ENCODE results near the gene SIDT1.

The SIDT1 gene

GRCh38 chr3:113532698-113533533, 561 bp downstream of the SIDT1 start:
- Mint-ChIP-seq H3K4me1 (peaks cover 54% of the 10 kb centered on the region), H3K27me3 (no peaks in the 10 kb centered on the region), H3K27ac (peak overlapping the region; percentile 95), H3K36me3 (ENCODE audit: low read depth) (peaks cover 19% of the 10 kb centered on the region), H3K4me3 (peak overlapping the region; percentile 97), H3K9me3 (no peaks in the 10 kb centered on the region)
- ATAC-seq (peak; percentile 61), DNase-seq (peak; percentile 59)

GRCh38 chr3:113533534-113533892, 1.2 kb downstream of the SIDT1 start:
- Mint-ChIP-seq H3K27ac (peak overlapping the region; percentile 94), H3K9me3 (no peaks in the 10 kb centered on the region), H3K27me3 (no peaks in the 10 kb centered on the region), H3K4me1 (peaks cover 58% of the 10 kb centered on the region), H3K36me3 (ENCODE audit: low read depth) (peaks cover 20% of the 10 kb centered on the region), H3K4me3 (peak overlapping the region; percentile 97)
- DNase-seq (peak; percentile 29), ATAC-seq (peak; percentile 37)

DNA sequence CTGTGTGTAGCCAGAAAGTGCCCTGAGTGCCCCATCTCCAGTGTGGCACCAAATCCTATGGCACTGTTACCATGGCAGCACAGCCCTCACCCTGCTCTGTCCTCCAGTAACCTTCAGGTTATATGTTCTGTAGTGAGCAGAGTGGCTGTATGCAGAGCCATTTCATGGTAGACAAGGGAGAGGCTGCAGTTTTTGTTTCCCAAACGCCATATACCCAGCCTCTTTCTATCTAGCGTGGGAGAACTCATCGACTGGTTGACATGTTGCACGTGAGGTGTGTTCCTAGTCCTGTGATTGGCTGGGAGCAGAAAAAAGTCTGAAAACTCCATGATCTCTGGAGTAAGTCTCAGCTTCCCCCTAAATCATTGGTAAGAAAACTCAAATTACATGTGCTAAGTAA, 2.0 kb downstream of the SIDT1 start:
- ATAC-seq (peak; percentile 22), DNase-seq (peak; percentile 14)
- Mint-ChIP-seq H3K27ac (peak overlapping the region; percentile 94), H3K9me3 (no peaks in the 10 kb centered on the region), H3K4me3 (peak overlapping the region; percentile 97), H3K36me3 (ENCODE audit: low read depth) (peaks cover 20% of the 10 kb centered on the region), H3K27me3 (no peaks in the 10 kb centered on the region), H3K4me1 (peaks cover 58% of the 10 kb centered on the region)

GRCh38 chr3:113535898-113536297, 3.5 kb downstream of the SIDT1 start:
- no peaks in the 10 kb centered on the region for H3K9me3 Mint-ChIP-seq
- peaks cover 55% of the 10 kb centered on the region for H3K4me1 Mint-ChIP-seq
- no peak overlapping the region for H3K27ac Mint-ChIP-seq
- no peaks in the 10 kb centered on the region for H3K27me3 Mint-ChIP-seq
- no peak overlapping the region for H3K4me3 Mint-ChIP-seq
- no peak for DNase-seq
- H3K36me3 Mint-ChIP-seq (ENCODE audit: low read depth): peaks cover 23% of the 10 kb centered on the region
- ATAC-seq: no peak

- no peak for DNase-seq
- peaks cover 49% of the 10 kb centered on the region for H3K4me1 Mint-ChIP-seq
- H3K36me3 Mint-ChIP-seq (ENCODE audit: low read depth): peaks cover 24% of the 10 kb centered on the region
- H3K9me3 Mint-ChIP-seq: no peaks in the 10 kb centered on the region
- no peak for ATAC-seq
- no peak overlapping the region for H3K4me3 Mint-ChIP-seq
- no peak overlapping the region for H3K27ac Mint-ChIP-seq
- no peaks in the 10 kb centered on the region for H3K27me3 Mint-ChIP-seq
Measured at GRCh38 chr3:113536627-113537101, 4.3 kb downstream of the SIDT1 start.

DNA sequence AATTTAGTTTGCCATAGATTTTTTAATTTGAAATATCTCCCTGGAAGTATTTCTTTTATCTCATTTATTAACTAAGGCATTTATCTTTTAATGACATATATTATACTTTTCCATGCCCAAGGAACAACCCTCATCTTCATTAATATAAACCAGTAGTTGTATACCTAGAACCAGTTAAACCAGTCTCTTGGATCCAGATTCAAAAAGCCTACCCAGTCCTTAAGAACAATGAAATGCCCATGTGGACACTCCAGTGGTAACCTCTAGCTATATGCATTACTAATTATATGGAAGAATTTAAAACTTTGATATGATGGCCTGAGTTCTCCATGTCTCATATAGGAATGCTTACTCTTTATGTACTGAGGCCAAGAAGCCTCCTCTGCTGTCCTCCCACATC, 4.8 kb downstream of the SIDT1 start:
- Mint-ChIP-seq H3K36me3 (ENCODE audit: low read depth) (peaks cover 28% of the 10 kb centered on the region), H3K4me1 (peaks cover 44% of the 10 kb centered on the region), H3K9me3 (no peaks in the 10 kb centered on the region), H3K27me3 (no peaks in the 10 kb centered on the region), H3K4me3 (no peak overlapping the region), H3K27ac (no peak overlapping the region)
- ATAC-seq: no peak
- no peak for DNase-seq

DNA sequence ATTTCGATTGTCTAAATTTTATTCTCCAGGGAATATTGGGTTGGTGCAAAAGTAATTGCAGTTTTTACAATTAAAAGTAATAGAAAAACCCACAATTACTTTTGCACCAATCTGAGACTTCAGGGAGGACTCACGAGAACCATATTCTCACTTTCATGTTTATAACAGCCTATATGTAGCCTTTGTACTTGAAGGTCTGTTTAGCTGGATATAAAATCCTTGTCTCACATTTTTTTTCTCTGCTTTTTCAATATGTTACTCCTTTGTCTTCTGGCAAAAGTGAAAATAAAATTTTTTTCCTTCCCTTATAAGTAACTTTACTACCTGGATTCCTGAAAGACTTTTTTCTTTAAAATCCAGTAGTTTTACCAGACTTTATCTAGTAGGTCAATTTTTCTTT, 9.2 kb downstream of the SIDT1 start:
- no peak overlapping the region for H3K27ac Mint-ChIP-seq
- ATAC-seq (no peak), DNase-seq (no peak)
- H3K9me3 Mint-ChIP-seq: peaks cover 6% of the 10 kb centered on the region
- peaks cover 30% of the 10 kb centered on the region for H3K4me1 Mint-ChIP-seq
- H3K27me3 Mint-ChIP-seq: no peaks in the 10 kb centered on the region
- H3K36me3 Mint-ChIP-seq (ENCODE audit: low read depth): peaks cover 39% of the 10 kb centered on the region
- no peak overlapping the region for H3K4me3 Mint-ChIP-seq

DNA sequence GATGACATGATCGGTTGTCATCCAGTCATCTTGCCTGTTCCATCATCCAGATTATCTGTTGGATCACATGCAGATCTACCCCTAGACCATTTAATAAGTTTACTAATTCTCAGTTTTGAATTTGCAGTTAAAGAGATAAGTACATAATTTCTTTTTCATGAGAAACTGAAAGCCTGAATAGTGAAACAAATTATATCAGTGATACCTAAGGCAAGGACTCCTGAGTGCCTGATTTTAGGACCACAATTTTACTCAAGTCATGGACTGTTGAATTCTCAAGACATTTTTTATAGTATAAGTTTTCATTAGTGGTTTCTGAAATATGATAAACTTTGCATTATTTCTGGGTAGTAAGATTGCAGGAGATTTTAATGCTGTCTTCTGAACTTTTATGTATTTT, 13.2 kb downstream of the SIDT1 start:
- Mint-ChIP-seq H3K27ac (peak overlapping the region; percentile 18), H3K36me3 (ENCODE audit: low read depth) (peaks cover 28% of the 10 kb centered on the region), H3K4me1 (peaks cover 34% of the 10 kb centered on the region), H3K4me3 (no peak overlapping the region), H3K9me3 (peaks cover 6% of the 10 kb centered on the region), H3K27me3 (no peaks in the 10 kb centered on the region)
- no peak for DNase-seq
- ATAC-seq: no peak

DNA sequence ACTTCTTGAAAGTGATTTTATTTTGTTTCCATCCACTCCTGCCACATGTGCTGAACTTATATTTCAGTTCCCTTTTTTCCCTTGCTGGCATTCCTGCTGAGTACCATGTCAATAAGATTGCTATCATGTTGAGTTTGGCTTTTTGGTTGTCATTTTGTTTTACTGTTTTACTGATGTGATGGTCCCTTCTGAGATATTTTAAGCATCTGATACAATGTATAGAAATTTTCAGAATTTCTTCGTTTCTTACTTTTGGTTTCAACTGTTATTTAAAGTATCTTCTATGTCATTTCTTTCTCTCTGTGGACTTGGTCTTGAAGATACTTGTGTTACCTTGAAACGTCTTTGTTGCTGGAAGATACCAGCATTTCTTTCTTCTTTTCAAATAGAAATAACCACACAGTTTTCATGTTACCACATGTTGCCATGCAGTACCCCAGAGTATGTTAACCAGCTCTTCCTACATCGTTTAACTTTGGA, 14.1 kb downstream of the SIDT1 start:
- H3K27ac Mint-ChIP-seq: peak overlapping the region; percentile 79
- ATAC-seq (peak; percentile 15), DNase-seq (no peak)
- no peaks in the 10 kb centered on the region for H3K27me3 Mint-ChIP-seq
- H3K36me3 Mint-ChIP-seq (ENCODE audit: low read depth): peaks cover 28% of the 10 kb centered on the region
- H3K9me3 Mint-ChIP-seq: peaks cover 6% of the 10 kb centered on the region
- H3K4me1 Mint-ChIP-seq: peaks cover 37% of the 10 kb centered on the region
- peak overlapping the region; percentile 67 for H3K4me3 Mint-ChIP-seq

- Mint-ChIP-seq H3K36me3 (ENCODE audit: low read depth) (peaks cover 15% of the 10 kb centered on the region), H3K9me3 (no peaks in the 10 kb centered on the region), H3K4me3 (no peak overlapping the region), H3K4me1 (peaks cover 41% of the 10 kb centered on the region), H3K27me3 (no peaks in the 10 kb centered on the region), H3K27ac (no peak overlapping the region)
- ATAC-seq (no peak), DNase-seq (no peak)
Measured at GRCh38 chr3:113548501-113548900, 16.1 kb downstream of the SIDT1 start.

GRCh38 chr3:113551820-113552219, 19.5 kb downstream of the SIDT1 start:
- H3K9me3 Mint-ChIP-seq: no peaks in the 10 kb centered on the region
- H3K27ac Mint-ChIP-seq: no peak overlapping the region
- H3K4me3 Mint-ChIP-seq: no peak overlapping the region
- DNase-seq (no peak), ATAC-seq (no peak)
- no peaks in the 10 kb centered on the region for H3K27me3 Mint-ChIP-seq
- peaks cover 27% of the 10 kb centered on the region for H3K4me1 Mint-ChIP-seq
- peaks cover 4% of the 10 kb centered on the region for H3K36me3 Mint-ChIP-seq (ENCODE audit: low read depth)

GRCh38 chr3:113552851-113553250, 20.5 kb downstream of the SIDT1 start:
- peak; percentile 49 for ATAC-seq
- Mint-ChIP-seq H3K4me1 (peaks cover 29% of the 10 kb centered on the region), H3K27ac (no peak overlapping the region), H3K4me3 (no peak overlapping the region), H3K27me3 (no peaks in the 10 kb centered on the region), H3K9me3 (no peaks in the 10 kb centered on the region), H3K36me3 (ENCODE audit: low read depth) (peaks cover 2% of the 10 kb centered on the region)
- no peak for DNase-seq

- ATAC-seq: no peak
- no peaks in the 10 kb centered on the region for H3K27me3 Mint-ChIP-seq
- H3K36me3 Mint-ChIP-seq (ENCODE audit: low read depth): peaks cover 2% of the 10 kb centered on the region
- H3K4me1 Mint-ChIP-seq: peaks cover 20% of the 10 kb centered on the region
- no peaks in the 10 kb centered on the region for H3K9me3 Mint-ChIP-seq
- no peak for DNase-seq
- H3K4me3 Mint-ChIP-seq: no peak overlapping the region
- no peak overlapping the region for H3K27ac Mint-ChIP-seq
Measured at GRCh38 chr3:113555138-113555537, 22.8 kb downstream of the SIDT1 start.

DNA sequence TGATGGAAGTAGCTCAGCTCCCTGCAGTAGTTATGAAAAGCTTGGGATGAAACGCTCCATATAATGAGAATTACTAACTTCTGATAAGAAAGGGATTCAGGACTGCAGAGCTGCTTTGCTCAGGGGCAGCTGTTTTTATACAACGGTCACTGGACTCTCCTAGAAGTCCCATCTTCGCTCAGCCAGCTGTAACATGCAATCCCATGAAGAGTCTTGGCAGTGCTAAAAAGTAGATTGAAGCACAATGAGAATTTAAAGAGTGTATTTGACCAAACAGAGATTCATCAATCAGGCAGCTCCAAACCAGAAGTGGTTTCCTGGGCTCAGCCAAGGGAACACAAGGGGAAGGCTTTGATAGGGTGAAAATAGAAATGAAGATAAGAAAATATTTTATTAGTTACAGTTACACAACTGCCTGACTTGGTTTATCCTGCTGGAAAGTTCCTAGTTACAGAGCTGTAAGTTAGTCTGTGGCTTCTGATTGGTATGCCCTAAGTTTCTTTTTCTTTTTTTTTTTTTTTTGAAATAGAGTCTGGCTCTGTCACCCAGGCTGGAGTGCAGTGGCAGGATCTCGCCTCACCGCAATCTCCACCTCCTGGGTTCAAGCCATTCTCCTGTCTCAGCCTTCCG, 24.1 kb downstream of the SIDT1 start:
- Mint-ChIP-seq H3K27me3 (no peaks in the 10 kb centered on the region), H3K4me1 (peaks cover 24% of the 10 kb centered on the region), H3K4me3 (no peak overlapping the region), H3K9me3 (no peaks in the 10 kb centered on the region), H3K27ac (no peak overlapping the region), H3K36me3 (ENCODE audit: low read depth) (peaks cover 2% of the 10 kb centered on the region)
- ATAC-seq (no peak), DNase-seq (no peak)

DNA sequence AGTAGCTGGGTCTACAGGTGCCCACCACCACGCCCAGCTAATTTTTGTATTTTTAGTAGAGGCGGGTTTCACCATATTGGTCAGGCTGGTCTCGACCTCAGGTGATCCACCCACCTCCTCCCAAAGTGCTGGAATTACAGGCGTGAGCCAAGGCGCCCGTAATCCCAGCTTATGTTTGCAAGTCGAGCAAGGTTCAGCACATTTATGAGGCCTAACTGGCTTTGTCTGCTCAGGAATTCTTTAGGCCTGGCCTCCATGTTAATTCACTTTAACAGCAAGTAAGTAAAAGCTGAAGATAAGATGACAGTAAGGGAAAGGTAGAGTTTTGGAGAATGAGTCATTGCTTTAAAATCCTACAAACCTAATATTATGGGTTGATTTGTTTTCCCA, 24.6 kb downstream of the SIDT1 start:
- DNase-seq (no peak), ATAC-seq (no peak)
- Mint-ChIP-seq H3K4me3 (no peak overlapping the region), H3K27me3 (no peaks in the 10 kb centered on the region), H3K36me3 (ENCODE audit: low read depth) (peaks cover 2% of the 10 kb centered on the region), H3K27ac (no peak overlapping the region), H3K4me1 (peaks cover 23% of the 10 kb centered on the region), H3K9me3 (no peaks in the 10 kb centered on the region)

Data from activated naive CD8-positive, alpha-beta T cell treated with anti-CD3 and anti-CD28 coated beads, Interleukin-2, amount 50 U/mL, for 24 hours (primary cell).